Urinary bladder (tissue), 4 donors: ENCODE data around the gene SLC9A7. TPM values are rescaled to one million over a fixed set of nuclear protein-coding genes. Genes with fewer than 3 reads are reported as not detected.
"Not testable (repeated sequence)": the region's sequence is repeated elsewhere in the genome, so short reads cannot be mapped to it uniquely, and the experiment has no call there.

Experiments used
- DNase-seq: peaks from one replicate; pipeline ENCODE4 v3.0.0-alpha.2; 2015; ENCODE audit errors: extremely low spot score
- H3K27ac ChIP-seq: one replicate; pipeline ENCODE4 v1.5.1; 2013; ENCODE audit warnings: low read depth, mild to moderate bottlenecking, moderate library complexity
- H3K36me3 ChIP-seq: one replicate; pipeline ENCODE4 v1.6.1; 2013; ENCODE audit warnings: mild to moderate bottlenecking, moderate library complexity; ENCODE audit not compliant: insufficient read depth
- H3K4me1 ChIP-seq: one replicate; pipeline ENCODE4 v1.6.1; 2013; ENCODE audit warnings: mild to moderate bottlenecking, moderate library complexity; ENCODE audit not compliant: insufficient read depth
- H3K4me3 ChIP-seq: one replicate; pipeline ENCODE4 v1.5.1; 2013; ENCODE audit warnings: low read depth, low read length
- WGBS: extraction: QIAGEN DNeasy Blood & Tissue Kit; methylation state at CpG from one replicate; pipeline ENCODE4 v1.1.7; 2013; 5-methylcytosine and 5-hydroxymethylcytosine counted together
- polyA plus RNA-seq: library from polyadenylated mRNA; stranded (reverse); fragments of 200-250 nt; gene quantifications from one replicate; pipeline ENCODE4 v1.2.3, GENCODE V29; 2013
- total RNA-seq: library from RNA; depleted of rRNA; stranded (reverse); fragments of >200 nt; gene quantifications from one replicate; pipeline ENCODE4 v1.2.3, GENCODE V29; 2014
- donor health status: healthy with polysubstance abuse.
- donor health status: healthy.

The SLC9A7 gene
- 4.1 TPM for total RNA-seq
- polyA plus RNA-seq, result 0.61 TPM

DNA sequence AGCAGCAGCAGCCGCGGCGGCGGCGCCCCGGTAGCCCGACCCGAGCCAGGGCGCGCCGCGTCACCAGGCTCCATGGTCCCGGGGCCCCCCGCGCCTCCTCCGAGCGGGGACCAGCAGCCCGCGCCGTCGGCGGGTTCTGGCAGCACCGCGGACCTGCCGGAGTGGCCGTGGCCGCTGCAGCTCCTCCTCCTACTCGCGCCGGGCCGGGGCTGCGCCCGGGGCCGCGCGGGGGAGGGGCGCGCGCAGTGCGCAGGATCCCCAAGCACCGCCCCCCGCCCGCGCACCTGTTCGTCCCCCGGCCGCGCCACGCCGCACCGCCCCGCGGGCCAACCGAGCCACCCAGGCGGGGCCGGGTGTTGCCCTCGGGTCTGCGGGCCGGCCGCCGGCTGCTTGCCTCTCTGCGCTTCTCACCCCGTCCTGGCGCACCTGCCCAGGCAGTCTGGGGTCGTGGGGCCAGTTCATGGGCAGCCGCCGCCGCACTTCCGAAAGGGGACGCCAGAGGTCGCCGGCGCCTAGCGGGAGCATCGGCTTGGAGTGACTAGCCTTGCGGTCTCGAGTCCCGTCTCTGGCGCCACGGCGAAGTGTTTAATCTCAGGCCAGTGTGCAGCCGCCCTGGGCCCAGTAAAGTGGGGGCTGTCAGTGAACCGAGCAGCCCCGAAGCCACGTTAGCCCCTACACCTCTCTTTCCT, at the start of gene SLC9A7:
Gene SLC9A7, minus strand, starts transcription at position 163 of the 689 bp plus-strand sequence. Its CDS starts 89 bp downstream, at position 74.
- no peak for DNase-seq
- Histone ChIP-seq H3K4me1 (no peaks in the 10 kb centered on the region), H3K27ac (no peak within 1 kb of the TSS), H3K4me3 (peak within 1 kb of the TSS; percentile 68), H3K36me3 (no peaks in the 10 kb centered on the region)
- under 1% methylated on average over 79 of the region's 85 CpGs for WGBS

DNA sequence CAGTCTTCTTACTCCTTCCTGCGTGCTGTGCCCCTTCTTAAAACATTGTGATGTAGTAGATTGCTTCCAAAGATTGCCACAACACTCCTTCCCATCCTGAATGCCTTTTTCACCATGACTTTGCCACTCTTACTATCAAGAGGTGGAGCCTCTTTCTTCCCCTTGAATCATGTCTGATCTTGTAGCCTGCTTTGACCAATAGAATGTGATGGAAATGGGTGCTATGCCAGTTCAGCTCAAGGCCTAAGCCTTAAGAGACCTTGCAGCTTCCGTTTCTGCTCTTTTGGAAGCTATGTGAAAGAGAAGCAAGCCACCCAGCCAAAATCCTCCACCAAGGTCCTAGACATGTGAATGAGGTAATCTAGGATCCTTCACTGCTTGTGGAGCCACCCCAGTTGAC, 46.4 kb upstream of the SLC9A7 start:
- Histone ChIP-seq H3K4me1 (no peaks in the 10 kb centered on the region), H3K36me3 (no peaks in the 10 kb centered on the region), H3K27ac (no peak overlapping the region), H3K4me3 (no peak overlapping the region)
- no peak for DNase-seq
- WGBS, result 77% methylated on average over 2 of the region's 2 CpGs

DNA sequence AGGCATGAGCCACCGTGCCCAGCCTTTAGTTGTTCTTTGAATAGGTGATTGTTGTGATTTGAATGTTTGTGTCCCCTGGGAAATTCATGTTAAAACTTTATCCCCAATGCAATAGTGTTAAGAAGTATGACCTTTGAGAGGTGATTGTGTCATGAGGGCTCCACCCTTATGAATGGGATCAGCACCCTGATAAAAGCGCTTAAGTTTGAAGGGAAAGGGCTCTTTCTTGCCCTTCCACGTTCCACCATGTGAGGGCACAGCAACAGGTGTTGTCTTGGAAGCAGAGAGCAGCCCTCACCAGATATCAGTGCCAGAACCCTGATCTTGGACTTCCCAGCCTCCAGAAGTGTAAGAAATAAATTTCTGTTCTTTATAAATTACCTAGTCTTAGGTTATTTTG, 44.2 kb upstream of the SLC9A7 start:
- Histone ChIP-seq H3K36me3 (no peaks in the 10 kb centered on the region), H3K4me3 (no peak overlapping the region), H3K4me1 (no peaks in the 10 kb centered on the region), H3K27ac (no peak overlapping the region)
- WGBS, result 67% methylated on average over 3 of the region's 3 CpGs
- no peak for DNase-seq

DNA sequence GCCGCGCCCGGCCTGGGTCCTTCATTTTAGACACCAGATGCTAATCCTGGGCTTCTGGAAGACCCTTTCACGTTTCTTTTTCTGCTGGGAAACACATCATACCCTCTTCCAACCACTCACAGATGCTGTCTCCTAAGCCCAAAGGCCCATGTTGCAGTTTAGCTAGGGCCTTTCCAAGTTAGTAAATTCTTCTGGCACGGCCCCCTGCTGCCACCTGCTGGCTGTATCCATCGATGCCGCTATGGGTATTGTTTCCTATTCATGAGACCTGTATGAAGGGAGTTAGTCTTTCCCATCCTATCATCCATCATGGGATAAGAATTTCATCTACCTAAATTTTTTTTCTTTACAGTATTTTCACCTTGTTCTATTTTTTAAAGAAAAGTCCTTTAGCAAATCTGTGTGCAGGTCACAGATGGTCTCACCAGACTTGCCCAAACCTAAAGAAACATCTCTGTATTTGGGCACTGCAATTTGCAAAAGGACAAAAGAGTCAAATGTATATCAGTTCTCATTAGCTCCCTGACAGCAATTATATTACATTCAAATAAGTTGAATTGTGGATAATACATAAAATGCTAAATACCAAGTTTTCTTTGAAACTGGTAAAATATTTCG, 37.8 kb upstream of the SLC9A7 start:
- H3K36me3 ChIP-seq, result no peaks in the 10 kb centered on the region
- 47% methylated on average over 8 of the region's 8 CpGs for WGBS

DNA sequence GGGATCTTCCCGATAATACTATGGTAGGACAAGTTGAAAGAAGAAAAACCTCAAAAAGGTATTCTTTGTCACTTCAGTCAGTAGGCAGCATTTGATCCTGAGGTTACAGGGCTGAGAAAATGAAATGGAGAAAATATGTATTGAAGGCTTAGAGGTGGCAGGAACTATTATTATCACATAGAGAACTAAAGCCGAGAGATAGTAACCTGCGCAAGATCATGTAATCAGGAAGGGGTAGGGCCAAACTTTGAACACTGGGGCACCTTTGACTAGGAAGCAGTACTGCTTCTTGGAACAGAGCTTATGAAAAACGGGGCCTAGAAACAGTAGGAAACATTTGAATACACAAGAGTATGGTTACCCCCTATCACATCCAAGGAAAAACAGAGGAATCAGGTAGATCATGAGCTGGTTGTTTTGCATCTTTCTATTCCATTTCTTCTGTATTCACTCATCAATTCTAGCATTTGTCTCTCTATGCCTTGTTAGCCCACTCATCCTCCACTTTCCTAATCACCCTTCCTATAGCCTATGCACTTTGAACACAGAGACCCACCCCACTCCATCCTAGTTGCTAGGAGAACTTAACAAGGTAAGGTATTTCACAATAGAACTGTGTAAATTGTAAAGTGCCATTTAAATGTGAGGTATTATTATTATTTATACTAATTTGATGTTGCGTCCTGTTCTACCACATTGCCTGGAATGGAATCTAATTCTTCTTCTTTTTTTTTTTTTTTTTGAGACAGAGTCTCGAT, 34.6 kb upstream of the SLC9A7 start:
- 79% methylated on average over 6 of the region's 6 CpGs for WGBS
- no peak for DNase-seq
- H3K36me3 ChIP-seq, result no peaks in the 10 kb centered on the region
- H3K4me1 ChIP-seq, result no peaks in the 10 kb centered on the region
- no peak overlapping the region for H3K27ac ChIP-seq
- no peak overlapping the region for H3K4me3 ChIP-seq

More for the DNA sequence above, 37.8 kb upstream of the SLC9A7 start:
- H3K4me3 ChIP-seq, result no peak overlapping the region
- H3K27ac ChIP-seq, result no peak overlapping the region
- H3K4me1 ChIP-seq, result no peaks in the 10 kb centered on the region
- no peak for DNase-seq

DNA sequence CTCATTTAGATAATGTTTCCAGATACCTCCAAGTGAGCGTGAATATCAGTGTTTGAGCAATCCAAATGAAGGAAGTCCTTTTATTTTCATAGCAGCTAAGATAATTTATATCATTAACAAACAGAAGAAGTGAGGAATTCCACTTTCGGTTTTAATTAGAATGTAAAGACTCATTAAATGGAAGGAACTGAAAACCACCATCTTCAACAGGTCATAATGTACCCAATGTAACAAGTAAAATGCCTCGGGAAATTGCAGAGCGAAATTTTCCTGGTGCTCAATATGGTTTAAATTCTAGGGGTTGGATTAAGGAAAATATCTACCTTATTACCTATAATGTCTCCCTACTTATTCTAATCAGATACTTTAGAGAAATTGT, 33.9 kb upstream of the SLC9A7 start:
- Histone ChIP-seq H3K4me1 (no peaks in the 10 kb centered on the region), H3K36me3 (no peaks in the 10 kb centered on the region), H3K4me3 (no peak overlapping the region), H3K27ac (no peak overlapping the region)
- no peak for DNase-seq
- 57% methylated on average over 4 of the region's 4 CpGs for WGBS

DNA sequence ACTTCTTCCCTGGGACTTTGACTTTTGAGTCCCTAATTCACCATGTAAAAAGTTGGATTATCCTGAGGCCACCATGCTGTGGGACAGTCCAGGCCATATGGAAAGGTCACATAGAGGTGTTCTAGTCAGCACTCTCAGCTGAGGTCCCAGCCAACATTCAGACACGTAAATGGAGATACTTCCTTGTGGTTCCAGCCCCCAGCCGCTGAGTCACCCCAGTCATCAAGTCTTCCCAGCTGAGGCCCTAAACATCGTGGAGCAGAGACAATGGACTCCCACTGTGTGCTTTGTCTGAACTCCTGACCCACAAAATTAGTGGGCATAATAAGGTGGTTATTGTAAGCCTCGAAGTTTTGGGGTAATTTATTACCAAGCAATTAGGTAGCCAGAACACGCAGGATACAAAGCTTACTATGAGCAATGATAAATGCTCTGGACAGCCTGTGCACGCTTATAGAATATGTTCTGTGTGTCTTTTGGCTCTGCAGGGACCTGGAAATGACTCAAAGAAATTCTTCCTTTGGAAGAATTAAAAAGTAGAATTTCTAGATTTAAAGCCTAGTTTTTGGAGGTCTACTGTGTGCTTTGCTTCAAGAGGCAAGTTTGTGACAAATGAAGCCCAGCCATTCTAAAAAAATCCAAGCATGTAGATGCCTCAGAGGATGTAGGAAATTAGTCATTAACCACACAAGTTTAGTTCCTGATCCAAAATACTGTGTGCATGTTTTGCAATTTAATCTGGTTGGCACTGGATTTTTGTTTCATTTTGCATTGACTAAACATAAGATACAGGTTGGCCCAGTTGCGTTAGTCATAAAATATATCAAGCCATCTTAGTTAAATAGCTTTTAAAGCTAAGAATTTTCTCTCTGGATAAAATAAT, 33.2 kb upstream of the SLC9A7 start:
- no peak overlapping the region for H3K27ac ChIP-seq
- no peak overlapping the region for H3K4me3 ChIP-seq
- no peaks in the 10 kb centered on the region for H3K4me1 ChIP-seq
- WGBS, result 34% methylated on average over 7 of the region's 7 CpGs
- H3K36me3 ChIP-seq, result no peaks in the 10 kb centered on the region
- peak; percentile 32 for DNase-seq

DNA sequence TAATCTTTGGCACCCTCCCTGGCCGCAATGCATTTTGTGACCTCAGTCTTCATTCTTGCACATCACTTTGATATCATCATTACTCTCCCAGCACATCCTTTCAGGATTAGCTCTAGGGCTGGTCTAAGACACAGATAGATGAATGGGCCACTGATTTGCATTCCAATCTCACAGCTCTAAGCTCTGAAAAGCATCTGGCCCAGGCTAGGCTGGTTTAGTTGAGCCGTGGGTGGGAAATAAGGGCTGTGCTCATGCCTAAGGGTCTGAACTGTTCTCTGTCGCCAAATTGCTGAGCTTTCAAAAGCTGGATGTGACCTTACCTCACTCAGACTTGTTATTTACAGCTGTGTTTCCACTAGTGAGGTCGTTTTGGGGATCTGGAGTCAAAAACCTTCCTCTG, 30.0 kb upstream of the SLC9A7 start:
- Histone ChIP-seq H3K36me3 (no peaks in the 10 kb centered on the region), H3K4me1 (no peaks in the 10 kb centered on the region), H3K27ac (no peak overlapping the region), H3K4me3 (no peak overlapping the region)
- DNase-seq, result no peak
- WGBS, result 34% methylated on average over 4 of the region's 4 CpGs

DNA sequence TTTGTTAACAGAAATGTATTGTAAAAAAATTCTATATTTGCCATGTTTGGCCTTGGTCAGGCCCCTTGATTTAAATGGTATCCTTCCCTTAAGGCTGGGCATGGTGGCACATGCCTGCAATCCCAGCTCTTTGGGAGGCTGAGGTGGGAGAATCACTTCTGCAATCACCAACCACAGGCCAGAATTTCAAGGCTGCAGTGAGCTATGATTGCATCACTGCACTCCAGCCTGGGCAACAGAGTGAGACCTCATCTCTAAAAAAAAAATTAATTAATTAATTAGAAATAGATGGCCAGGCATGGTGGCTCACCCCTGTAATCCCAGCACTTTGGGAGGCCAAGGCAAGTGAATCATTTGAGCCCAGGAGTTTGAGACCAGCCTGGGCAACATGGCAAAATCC, 25.5 kb upstream of the SLC9A7 start:
- not testable (repeated sequence) for DNase-seq, H3K36me3 ChIP-seq, H3K27ac ChIP-seq, H3K4me1 ChIP-seq, H3K4me3 ChIP-seq

DNA sequence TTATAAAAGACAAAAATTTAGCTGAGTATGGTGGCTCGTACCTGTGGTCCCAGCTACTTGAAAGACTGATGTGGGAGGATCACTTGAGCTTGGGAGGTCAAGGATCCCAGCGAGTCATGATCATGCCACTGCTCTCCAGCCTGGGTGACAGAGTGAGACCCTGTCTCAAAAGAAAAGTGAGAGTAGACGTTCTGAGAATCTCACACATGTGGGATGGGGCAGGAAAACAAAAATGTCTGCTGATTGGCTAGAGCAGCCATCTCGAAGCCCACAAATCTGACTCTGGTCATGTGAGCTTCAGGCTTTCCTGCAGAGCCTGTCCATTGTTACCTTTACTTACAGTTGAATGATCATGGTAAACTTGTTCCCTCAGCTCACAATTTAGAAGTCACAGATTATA, 23.1 kb upstream of the SLC9A7 start:
- no peak for DNase-seq
- Histone ChIP-seq H3K27ac (no peak overlapping the region), H3K4me3 (no peak overlapping the region), H3K36me3 (no peaks in the 10 kb centered on the region), H3K4me1 (no peaks in the 10 kb centered on the region)
- 83% methylated on average over 4 of the region's 4 CpGs for WGBS

DNA sequence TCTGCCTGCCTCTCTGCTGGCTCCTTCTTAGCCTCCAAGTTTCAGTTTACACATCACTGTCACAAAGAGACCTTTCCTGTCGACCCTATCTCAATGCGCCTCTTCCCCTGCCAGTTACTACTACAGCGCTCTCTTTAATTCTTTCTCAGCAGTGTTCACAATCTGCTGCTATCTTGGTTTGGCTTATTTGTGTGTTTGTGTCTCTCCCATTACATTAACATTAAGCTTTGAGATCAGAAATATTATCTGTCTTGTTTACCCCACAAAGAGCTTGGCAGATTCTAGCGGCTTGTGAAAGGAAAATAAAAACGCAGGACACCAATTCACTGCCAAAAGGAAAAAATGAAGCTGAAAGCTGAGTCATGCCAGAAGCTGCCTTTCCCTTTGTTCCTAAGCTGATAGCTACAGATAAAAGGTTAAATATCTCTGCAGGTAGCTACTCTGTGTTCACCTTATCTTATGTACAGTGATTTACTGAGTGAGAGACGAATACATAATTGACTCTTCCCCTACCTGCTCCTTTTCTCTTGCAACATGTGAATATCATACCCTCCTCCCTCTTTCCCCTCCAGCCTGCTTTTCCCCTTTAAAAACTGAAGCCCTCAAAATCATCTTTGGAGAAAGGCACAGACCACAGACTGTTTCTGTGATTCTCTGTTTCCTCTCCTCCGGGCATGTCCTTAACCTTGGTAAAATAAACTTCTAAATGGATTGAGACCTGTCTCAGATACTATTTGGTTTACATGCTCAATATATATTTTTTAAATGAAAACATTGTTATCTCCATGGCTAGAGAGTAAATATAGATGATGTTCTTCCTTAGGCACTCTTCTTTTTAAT, 19.3 kb upstream of the SLC9A7 start:
- H3K27ac ChIP-seq, result peak overlapping the region; percentile 38
- H3K4me3 ChIP-seq, result no peak overlapping the region
- H3K4me1 ChIP-seq, result no peaks in the 10 kb centered on the region
- H3K36me3 ChIP-seq, result no peaks in the 10 kb centered on the region
- DNase-seq, result no peak
- 12% methylated on average over 7 of the region's 7 CpGs for WGBS

DNA sequence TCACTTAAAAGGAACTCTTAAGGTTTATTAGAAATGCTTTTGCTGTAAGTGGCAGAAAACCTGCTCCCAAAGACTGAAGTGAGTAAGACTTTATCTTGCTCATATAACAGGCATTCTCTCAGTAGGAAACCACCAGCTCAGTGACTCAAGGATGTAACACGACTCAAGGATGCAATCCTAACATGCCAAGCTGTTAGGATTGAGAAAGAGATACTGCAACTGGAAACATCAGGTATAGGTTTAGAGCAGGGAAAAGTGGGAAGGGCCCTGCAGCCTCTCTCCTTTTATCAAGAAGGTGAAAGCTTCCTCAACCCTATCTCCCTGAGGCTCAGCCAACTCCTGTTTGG, 11.9 kb upstream of the SLC9A7 start:
- no peak overlapping the region for H3K27ac ChIP-seq
- no peaks in the 10 kb centered on the region for H3K36me3 ChIP-seq
- no peak for DNase-seq
- 68% methylated on average over 1 of the region's 1 CpG for WGBS
- H3K4me1 ChIP-seq, result no peaks in the 10 kb centered on the region
- no peak overlapping the region for H3K4me3 ChIP-seq
